ENCODE results near the gene FCHSD2.

The FCHSD2 gene

DNA sequence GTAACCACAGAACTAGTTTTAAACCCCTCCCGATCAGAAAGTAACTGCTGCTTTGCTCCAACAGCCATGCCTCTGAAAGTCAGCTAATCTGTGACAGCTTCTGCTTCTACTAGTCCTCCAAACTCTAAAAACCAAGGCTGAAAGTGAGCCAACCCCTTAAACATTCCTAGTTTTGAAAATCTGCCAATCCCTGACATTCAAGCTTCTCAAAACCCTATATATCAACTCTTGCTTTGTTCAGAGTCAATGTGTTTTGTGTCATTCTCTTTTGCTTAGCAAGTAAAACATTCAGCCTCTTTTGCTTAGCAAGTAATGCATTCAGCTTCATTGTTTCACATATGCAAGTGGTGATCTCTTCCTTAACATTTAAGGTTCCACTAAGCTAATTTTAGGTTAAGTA, 271.0 kb downstream of the FCHSD2 start:
- TF ChIP-seq TAF1 (IDR thresholded peaks at IDR 0.05; ENCODE audit: borderline replicate concordance, insufficient read depth, low read length) (no peak), POLR2AphosphoS5 (IDR thresholded peaks at IDR 0.05; ENCODE audit: low read depth, low read length) (no peak), REST (IDR thresholded peaks at IDR 0.05; ENCODE audit: insufficient read depth in 1 of 2, low read depth in 2 of 2, low read length in 2 of 2) (no peak), SIN3A (IDR thresholded peaks at IDR 0.05; ENCODE audit: borderline replicate concordance, insufficient read depth, low read length) (no peak), FOXP2 (optimal IDR thresholded peaks at IDR 0.05; ENCODE audit: borderline replicate concordance, extremely low read depth, extremely low read length, insufficient read depth) (no peak)

GRCh38 chr11:72869831-72870230, 272.3 kb downstream of the FCHSD2 start:
- no peak for TF ChIP-seq FOXP2 (optimal IDR thresholded peaks at IDR 0.05; ENCODE audit: borderline replicate concordance, extremely low read depth, extremely low read length, insufficient read depth)
- no peak for TF ChIP-seq POLR2AphosphoS5 (IDR thresholded peaks at IDR 0.05; ENCODE audit: low read depth, low read length)
- TF ChIP-seq REST (IDR thresholded peaks at IDR 0.05; ENCODE audit: insufficient read depth in 1 of 2, low read depth in 2 of 2, low read length in 2 of 2) = no peak
- TF ChIP-seq TAF1 (IDR thresholded peaks at IDR 0.05; ENCODE audit: borderline replicate concordance, insufficient read depth, low read length) = no peak
- no peak for TF ChIP-seq SIN3A (IDR thresholded peaks at IDR 0.05; ENCODE audit: borderline replicate concordance, insufficient read depth, low read length)

DNA sequence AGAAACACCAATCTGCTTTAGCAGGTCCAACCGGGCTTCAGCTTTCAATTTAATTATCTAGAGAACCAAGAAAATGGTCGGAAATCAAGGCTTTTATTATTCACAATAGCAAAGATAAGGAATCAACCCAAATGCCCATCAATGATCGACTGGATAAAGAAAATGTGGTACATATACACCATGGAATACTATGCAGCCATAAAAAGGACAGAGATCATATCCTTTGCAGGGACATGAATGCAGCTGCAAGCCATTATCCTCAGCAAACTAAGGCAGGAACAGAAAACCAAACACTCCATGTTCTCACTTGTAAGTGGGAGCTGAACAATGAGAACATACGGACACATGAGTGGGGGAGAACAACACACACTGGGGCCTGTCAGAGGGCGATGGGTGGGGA, 274.1 kb downstream of the FCHSD2 start:
- TF ChIP-seq TAF1 (IDR thresholded peaks at IDR 0.05; ENCODE audit: borderline replicate concordance, insufficient read depth, low read length) (no peak), REST (IDR thresholded peaks at IDR 0.05; ENCODE audit: insufficient read depth in 1 of 2, low read depth in 2 of 2, low read length in 2 of 2) (no peak), FOXP2 (optimal IDR thresholded peaks at IDR 0.05; ENCODE audit: borderline replicate concordance, extremely low read depth, extremely low read length, insufficient read depth) (no peak), POLR2AphosphoS5 (IDR thresholded peaks at IDR 0.05; ENCODE audit: low read depth, low read length) (no peak), SIN3A (IDR thresholded peaks at IDR 0.05; ENCODE audit: borderline replicate concordance, insufficient read depth, low read length) (no peak)

DNA sequence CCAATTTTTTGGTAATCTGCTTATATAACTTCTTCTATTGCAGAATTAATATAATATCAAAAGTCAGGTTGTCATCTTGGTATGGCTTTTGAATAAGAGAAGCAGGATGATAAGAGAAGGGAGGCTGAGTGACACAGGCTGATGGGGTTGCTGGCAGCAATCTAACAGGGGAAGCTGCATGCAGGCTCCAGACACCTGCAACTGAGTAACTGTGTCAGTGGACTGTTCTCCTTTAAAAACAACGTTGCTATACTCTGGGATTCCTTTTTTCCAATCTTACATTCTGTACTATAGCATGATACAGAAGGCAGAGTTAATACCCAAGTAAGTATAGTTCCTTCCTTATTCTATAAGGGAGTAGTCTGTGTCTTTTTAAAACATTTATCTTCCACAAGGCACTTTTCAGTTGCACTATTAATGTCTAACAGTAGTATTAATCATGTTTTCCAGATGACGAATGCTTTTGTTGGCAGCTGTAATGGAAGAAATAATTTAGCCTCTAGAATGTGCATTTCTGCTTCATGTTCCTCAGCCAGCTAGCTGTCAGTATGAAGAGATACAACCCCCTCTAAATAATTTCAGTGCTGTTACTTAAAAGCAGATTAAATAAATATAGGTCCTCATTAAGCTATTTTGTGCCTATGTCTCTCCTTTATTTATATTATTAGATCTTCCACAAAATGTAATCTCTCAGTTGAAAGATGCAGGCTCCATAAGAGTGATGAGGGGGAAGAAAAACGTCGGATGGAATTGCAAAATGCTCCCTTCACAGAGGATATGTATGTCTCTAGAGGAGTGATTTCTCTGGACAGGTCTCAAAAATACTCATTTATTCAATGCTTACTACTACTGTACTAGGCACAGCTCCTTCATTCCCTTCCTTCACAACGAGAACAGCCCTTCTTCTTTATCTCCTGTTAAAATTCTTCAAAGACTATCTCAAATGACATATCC, 277.1 kb downstream of the FCHSD2 start:
- no peak for TF ChIP-seq POLR2AphosphoS5 (IDR thresholded peaks at IDR 0.05; ENCODE audit: low read depth, low read length)
- no peak for TF ChIP-seq SIN3A (IDR thresholded peaks at IDR 0.05; ENCODE audit: borderline replicate concordance, insufficient read depth, low read length)

GRCh38 chr11:72863916-72864315, 278.2 kb downstream of the FCHSD2 start:
- TF ChIP-seq TAF1 (IDR thresholded peaks at IDR 0.05; ENCODE audit: borderline replicate concordance, insufficient read depth, low read length) (no peak), POLR2AphosphoS5 (IDR thresholded peaks at IDR 0.05; ENCODE audit: low read depth, low read length) (no peak), REST (IDR thresholded peaks at IDR 0.05; ENCODE audit: insufficient read depth in 1 of 2, low read depth in 2 of 2, low read length in 2 of 2) (no peak), FOXP2 (optimal IDR thresholded peaks at IDR 0.05; ENCODE audit: borderline replicate concordance, extremely low read depth, extremely low read length, insufficient read depth) (no peak), SIN3A (IDR thresholded peaks at IDR 0.05; ENCODE audit: borderline replicate concordance, insufficient read depth, low read length) (no peak)

Data from PFSK-1 (cell line).